Bronchus fibroblast of lung (primary cell): Measurements from ENCODE around the gene NEU3. TPM values are rescaled to one million over a fixed set of nuclear protein-coding genes. Genes with fewer than 3 reads are reported as not detected.

Experiments used
- total RNA-seq: library from RNA; depleted of rRNA; stranded (reverse); fragments of >200 nt; gene quantifications from 2 replicates; pipeline ENCODE4 v1.2.3, GENCODE V29; 2015

Gene NEU3, protein sequence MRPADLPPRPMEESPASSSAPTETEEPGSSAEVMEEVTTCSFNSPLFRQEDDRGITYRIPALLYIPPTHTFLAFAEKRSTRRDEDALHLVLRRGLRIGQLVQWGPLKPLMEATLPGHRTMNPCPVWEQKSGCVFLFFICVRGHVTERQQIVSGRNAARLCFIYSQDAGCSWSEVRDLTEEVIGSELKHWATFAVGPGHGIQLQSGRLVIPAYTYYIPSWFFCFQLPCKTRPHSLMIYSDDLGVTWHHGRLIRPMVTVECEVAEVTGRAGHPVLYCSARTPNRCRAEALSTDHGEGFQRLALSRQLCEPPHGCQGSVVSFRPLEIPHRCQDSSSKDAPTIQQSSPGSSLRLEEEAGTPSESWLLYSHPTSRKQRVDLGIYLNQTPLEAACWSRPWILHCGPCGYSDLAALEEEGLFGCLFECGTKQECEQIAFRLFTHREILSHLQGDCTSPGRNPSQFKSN
- 5.9 and 6.5 TPM in 2 replicates for total RNA-seq

DNA sequence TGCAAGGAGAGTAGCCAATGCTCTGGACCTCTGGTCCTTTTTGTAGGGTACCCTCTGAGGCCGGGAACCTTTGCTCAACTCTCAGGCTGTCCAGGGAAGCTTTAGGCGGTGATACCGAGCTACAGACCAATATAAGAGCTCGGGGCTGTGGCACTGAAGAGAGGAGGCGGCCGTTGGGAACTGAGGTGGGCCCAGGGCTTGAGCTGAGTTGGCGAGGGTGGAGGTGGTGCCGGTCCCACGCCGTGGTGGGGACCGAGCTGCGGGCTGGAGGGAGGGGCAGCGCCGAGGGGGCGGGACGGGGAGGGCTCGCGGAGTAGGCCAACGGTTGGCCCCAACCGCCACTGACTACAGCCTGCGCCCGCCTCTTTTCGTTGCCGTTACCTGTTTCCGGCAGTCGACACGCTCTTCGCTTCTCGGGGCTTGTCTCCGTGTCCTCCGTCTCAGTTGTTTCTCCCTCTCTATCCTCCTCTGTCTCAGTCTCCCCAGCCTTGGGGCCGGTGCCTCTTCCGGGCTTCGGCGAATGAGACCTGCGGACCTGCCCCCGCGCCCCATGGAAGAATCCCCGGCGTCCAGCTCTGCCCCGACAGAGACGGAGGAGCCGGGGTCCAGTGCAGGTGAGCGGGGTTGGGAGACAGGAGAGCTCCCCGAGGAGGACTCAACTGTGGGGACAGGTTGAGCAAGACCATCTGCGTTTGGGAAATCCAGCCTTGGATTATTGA, at the start of gene NEU3:
Gene NEU3, plus strand, starts transcription at position 393 of the 719 bp plus-strand sequence. Its CDS starts 128 bp downstream, at position 521.

DNA sequence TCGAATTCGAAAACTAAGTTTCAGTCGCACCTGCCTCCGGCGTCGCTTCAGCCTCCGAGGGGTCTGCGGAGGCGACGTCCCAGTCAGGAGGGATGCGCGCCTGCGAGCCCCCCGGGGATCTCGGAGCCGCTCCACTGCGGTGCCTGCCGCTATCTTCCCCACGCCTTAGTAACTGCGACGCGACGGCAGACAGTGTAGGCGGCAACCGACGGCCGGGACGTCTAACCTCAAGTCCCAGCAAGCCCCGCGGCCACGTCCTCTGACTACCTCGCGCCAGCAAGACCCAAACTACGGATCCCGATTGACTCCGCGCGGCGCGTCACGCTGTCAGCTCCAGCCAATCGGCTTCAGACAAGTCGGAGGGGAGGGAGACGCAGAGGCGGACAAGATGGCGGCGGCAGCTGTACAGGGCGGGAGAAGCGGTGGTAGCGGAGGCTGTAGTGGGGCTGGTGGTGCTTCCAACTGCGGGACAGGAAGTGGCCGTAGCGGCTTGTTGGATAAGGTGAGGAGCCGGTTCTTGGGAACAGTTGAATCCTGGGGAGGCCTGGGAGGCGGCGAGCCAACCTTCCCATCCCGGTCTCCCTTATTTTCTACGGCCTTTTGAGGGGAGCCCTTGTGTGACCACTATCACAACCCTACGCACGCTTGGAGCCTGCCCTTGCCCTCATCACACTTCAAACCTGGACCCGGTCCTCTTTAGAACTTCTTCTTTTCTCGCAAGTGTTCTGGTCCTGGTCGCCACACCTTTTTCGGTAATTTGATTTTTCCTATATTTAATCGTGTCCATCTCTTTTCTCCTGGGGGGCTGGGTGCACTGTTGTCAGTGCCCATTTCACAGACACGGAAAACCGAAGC, 39.6 kb upstream of the NEU3 start, which contains the start of the genes SPCS2 and XRRA1:
Gene SPCS2, plus strand, starts transcription at position 369 of the 855 bp plus-strand sequence. Its CDS starts 20 bp downstream, at position 389.
Gene XRRA1, minus strand, starts transcription at position 194 of the 855 bp plus-strand sequence. CDS start 8,213 bp downstream, outside the sequence.

Other genes starting within 250 kb of the NEU3 start
- 7.9 and 10.3 TPM in 2 replicates for gene RNF169, start 240.1 kb upstream of the NEU3 start, total RNA-seq
- gene XRRA1, start 39.8 kb upstream of the NEU3 start, total RNA-seq = 9.1 and 11.8 TPM in 2 replicates
- gene SPCS2, start 39.7 kb upstream of the NEU3 start, total RNA-seq = 21.7 and 22.4 TPM in 2 replicates
- not detected in 2 replicates for gene OR2AT4, start 107.9 kb downstream of the NEU3 start, total RNA-seq
- not detected in 2 replicates for gene SLCO2B1, start 162.2 kb downstream of the NEU3 start, total RNA-seq